Keratinocyte (primary cell): Measurements from ENCODE around the gene DENND2A. TPM values are rescaled to one million over a fixed set of nuclear protein-coding genes. Genes with fewer than 3 reads are reported as not detected.

ENCODE experiments used
- DNase-seq: peaks from one replicate; pipeline ENCODE4 v3.0.0-alpha.2; 2011; ENCODE audit warnings: low read depth, missing footprints, low spot score
- FAIRE-seq: peaks from 2 replicates; lab custom pipeline; 2011; peaks lifted over from hg19 to GRCh38; lab: Jason Lieb, UNC
- H2AFZ ChIP-seq: 2 replicates; pipeline ENCODE4 v1.6.0; 2012; ENCODE audit warnings: low read length, control low read depth, inconsistent platforms; ENCODE audit not compliant: control insufficient read depth
- H3K27ac ChIP-seq: 2 replicates; pipeline ENCODE4 v1.5.1; 2011; ENCODE audit warnings: low read length; ENCODE audit not compliant: control insufficient read depth, insufficient read depth
- H3K27me3 ChIP-seq: 3 replicates; pipeline ENCODE4 v1.6.0; 2011; ENCODE audit warnings: low read length; ENCODE audit not compliant: control insufficient read depth, insufficient read depth; ENCODE audit errors: extremely low read depth
- H3K36me3 ChIP-seq, 2 experiments: 2 replicates in 1 of 2; 3 replicates in 1 of 2; pipeline ENCODE4 v1.5.1; 2011; ENCODE audit warnings: low read length in 2 of 2, mild to moderate bottlenecking in 1 of 2; ENCODE audit not compliant: control insufficient read depth in 2 of 2, insufficient read depth in 2 of 2; ENCODE audit errors: extremely low read depth in 1 of 2
- H3K4me1 ChIP-seq: 3 replicates; pipeline ENCODE4 v1.5.1; 2011; ENCODE audit warnings: low read length; ENCODE audit not compliant: control insufficient read depth, insufficient read depth; ENCODE audit errors: extremely low read depth
- H3K4me2 ChIP-seq: 3 replicates; pipeline ENCODE4 v1.6.0; 2011; ENCODE audit warnings: low read depth, low read length; ENCODE audit not compliant: control insufficient read depth, insufficient read depth; ENCODE audit errors: extremely low read depth
- H3K4me3 ChIP-seq, 3 experiments: fragments of 200-600 bp in 1 of 3; sonication (generic) in 1 of 3; 2 replicates in 2 of 3; 3 replicates in 1 of 3; pipeline ENCODE4 v1.5.1; 2011 to 2016; ENCODE audit warnings: low read length in 3 of 3, mild to moderate bottlenecking in 3 of 3, control low read depth in 2 of 3, inconsistent platforms in 1 of 3, low read depth in 1 of 3, mixed read lengths in 1 of 3, mixed run types in 1 of 3, moderate library complexity in 1 of 3; ENCODE audit not compliant: control insufficient read depth in 2 of 3, insufficient read depth in 2 of 3; ENCODE audit errors: extremely low read depth in 1 of 3
- H3K79me2 ChIP-seq: 2 replicates; pipeline ENCODE4 v1.6.0; 2012; ENCODE audit warnings: low read length; ENCODE audit not compliant: control insufficient read depth, insufficient read depth
- H3K9ac ChIP-seq: 3 replicates; pipeline ENCODE4 v1.6.0; 2011; ENCODE audit warnings: low read length; ENCODE audit not compliant: control insufficient read depth, insufficient read depth; ENCODE audit errors: extremely low read depth
- H3K9me1 ChIP-seq: 3 replicates; pipeline ENCODE4 v1.6.0; 2011; ENCODE audit warnings: low read length; ENCODE audit not compliant: control insufficient read depth, insufficient read depth; ENCODE audit errors: extremely low read depth
- H3K9me3 ChIP-seq: 2 replicates; pipeline ENCODE4 v1.5.1; 2012; ENCODE audit warnings: low read depth, low read length; ENCODE audit not compliant: control insufficient read depth
- H4K20me1 ChIP-seq: 3 replicates; pipeline ENCODE4 v1.6.0; 2011; ENCODE audit warnings: low read length; ENCODE audit not compliant: control insufficient read depth, insufficient read depth; ENCODE audit errors: extremely low read depth
- EZH2 ChIP-seq: IDR thresholded peaks from one replicate; pipeline ENCODE4 v1.6.1; 2012; ENCODE audit warnings: inconsistent platforms, mild to moderate bottlenecking, low read length, moderate library complexity
- dilution Hi-C: fragments of 300-500 bp; cut with MboI; formaldehyde crosslinking; loops from one replicate; pipeline ENCODE4 v1.7.0; 2020; ENCODE audit warnings: low sequenced_read_pairs; ENCODE audit not compliant: extremely low pct_ligation_motif_present
- polyA plus RNA-seq, 5 experiments: library from polyadenylated mRNA; depleted of rRNA in 3 of 5; stranded (reverse) in 3 of 5; stranded (forward) in 1 of 5; unstranded in 1 of 5; fragments of >200 nt; gene quantifications; 1 replicate in 1 of 5; 2 replicates in 3 of 5; 3 replicates in 1 of 5; pipeline versions ENCODE4 v1.2.1 to v1.2.3, GENCODE V29; 2011 to 2012; ENCODE audit warnings: missing spikeins in 2 of 5, low read depth in 1 of 5, low replicate concordance in 1 of 5
- TF ChIP-seq, protein P1 (sequence below), 3 experiments: IDR thresholded peaks in 1 of 3; conservative IDR thresholded peaks in 1 of 3; optimal IDR thresholded peaks in 1 of 3; 2 replicates in 2 of 3; 3 replicates in 1 of 3; pipeline versions ENCODE3 to v1.5.1; 2011; ENCODE audit warnings: low read length in 3 of 3, mild to moderate bottlenecking in 3 of 3, moderate library complexity in 2 of 3, control low read depth in 1 of 3, inconsistent platforms in 1 of 3; ENCODE audit not compliant: insufficient read depth in 2 of 3; ENCODE audit errors: extremely low read depth in 1 of 3

The DENND2A gene
- polyA plus RNA-seq, 1 donor (not counting 4 experiments of a cell fraction or from before 2014, with no cell fraction given) = 1.8 TPM

DNA sequence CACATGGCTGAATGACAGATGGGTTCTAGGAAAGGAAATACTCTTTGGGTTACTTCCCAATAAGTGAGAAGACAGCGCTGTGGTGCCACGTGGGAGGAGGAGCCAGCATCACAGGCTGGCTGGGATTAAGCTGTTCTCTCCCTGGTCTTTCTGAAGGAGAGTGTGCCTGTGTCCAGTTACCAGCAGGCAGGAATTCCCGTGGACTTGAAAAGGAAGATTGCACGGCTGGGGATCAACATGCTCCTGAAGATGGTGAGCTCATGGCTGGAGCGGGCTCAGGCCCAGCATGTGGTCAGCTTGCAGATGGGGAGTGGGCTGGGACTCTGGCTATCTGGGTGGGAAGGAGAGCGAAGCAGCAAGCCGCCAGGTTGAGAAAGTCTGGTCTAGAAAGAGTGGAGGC is 40.3 kb upstream of the DENND2A start:
- Histone ChIP-seq H2AFZ (no peak overlapping the region), H3K27me3 (no peaks in the 10 kb centered on the region), H3K9me3 (no peaks in the 10 kb centered on the region), H3K9me1 (no peaks in the 10 kb centered on the region), H4K20me1 (no peaks in the 10 kb centered on the region), H3K79me2 (no peaks in the 10 kb centered on the region), H3K4me2 (no peak overlapping the region), H3K4me1 (no peaks in the 10 kb centered on the region), H3K36me3 (peaks cover 3 to 14% of the 10 kb centered on the region in 2 experiments), H3K27ac (no peak overlapping the region), H3K9ac (no peak overlapping the region), H3K4me3 (no peak overlapping the region)
- DNase-seq (no peak), FAIRE-seq (no peak)
- TF ChIP-seq, protein P1, sequence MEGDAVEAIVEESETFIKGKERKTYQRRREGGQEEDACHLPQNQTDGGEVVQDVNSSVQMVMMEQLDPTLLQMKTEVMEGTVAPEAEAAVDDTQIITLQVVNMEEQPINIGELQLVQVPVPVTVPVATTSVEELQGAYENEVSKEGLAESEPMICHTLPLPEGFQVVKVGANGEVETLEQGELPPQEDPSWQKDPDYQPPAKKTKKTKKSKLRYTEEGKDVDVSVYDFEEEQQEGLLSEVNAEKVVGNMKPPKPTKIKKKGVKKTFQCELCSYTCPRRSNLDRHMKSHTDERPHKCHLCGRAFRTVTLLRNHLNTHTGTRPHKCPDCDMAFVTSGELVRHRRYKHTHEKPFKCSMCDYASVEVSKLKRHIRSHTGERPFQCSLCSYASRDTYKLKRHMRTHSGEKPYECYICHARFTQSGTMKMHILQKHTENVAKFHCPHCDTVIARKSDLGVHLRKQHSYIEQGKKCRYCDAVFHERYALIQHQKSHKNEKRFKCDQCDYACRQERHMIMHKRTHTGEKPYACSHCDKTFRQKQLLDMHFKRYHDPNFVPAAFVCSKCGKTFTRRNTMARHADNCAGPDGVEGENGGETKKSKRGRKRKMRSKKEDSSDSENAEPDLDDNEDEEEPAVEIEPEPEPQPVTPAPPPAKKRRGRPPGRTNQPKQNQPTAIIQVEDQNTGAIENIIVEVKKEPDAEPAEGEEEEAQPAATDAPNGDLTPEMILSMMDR (optimal IDR thresholded peaks at IDR 0.05 in 1 of 3, IDR thresholded peaks at IDR 0.05 in 1 of 3, conservative IDR thresholded peaks at IDR 0.05 in 1 of 3; ENCODE audit: extremely low read depth in 1 of 3, insufficient read depth in 2 of 3, low read length in 3 of 3) = no peak
- TF ChIP-seq EZH2 = no peak
- dilution Hi-C loops = no loop called here

DNA sequence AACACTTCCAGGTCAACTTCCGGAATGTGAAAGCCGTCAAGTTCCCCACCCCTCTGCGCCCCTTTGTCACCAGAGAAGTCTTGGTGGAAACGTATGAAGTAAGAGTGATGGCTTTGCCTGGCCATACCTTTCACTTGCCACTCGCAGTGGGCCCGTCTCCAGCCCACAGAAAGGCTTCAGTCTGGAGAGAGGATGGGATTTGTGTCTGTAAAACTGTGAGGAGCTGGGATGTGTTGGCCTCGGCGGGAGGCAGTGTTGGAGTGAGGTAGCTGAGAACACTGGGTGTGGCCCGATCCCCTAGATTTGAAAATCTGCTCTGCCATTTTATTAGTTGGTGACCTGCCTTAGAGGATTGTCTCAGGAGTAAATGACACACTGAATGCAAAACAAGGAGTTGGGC is 38.6 kb upstream of the DENND2A start:
- Histone ChIP-seq H4K20me1 (no peaks in the 10 kb centered on the region), H3K27ac (no peak overlapping the region), H2AFZ (no peak overlapping the region), H3K79me2 (no peaks in the 10 kb centered on the region), H3K4me3 (no peak overlapping the region), H3K4me2 (no peak overlapping the region), H3K9me3 (no peaks in the 10 kb centered on the region), H3K4me1 (peaks cover 5% of the 10 kb centered on the region), H3K36me3 (peaks cover 3 to 14% of the 10 kb centered on the region in 2 experiments), H3K27me3 (no peaks in the 10 kb centered on the region), H3K9me1 (no peaks in the 10 kb centered on the region), H3K9ac (no peak overlapping the region)
- dilution Hi-C loops = no loop called here
- no peak for DNase-seq
- no peak for FAIRE-seq
- TF ChIP-seq, protein P1 (optimal IDR thresholded peaks at IDR 0.05 in 1 of 3, IDR thresholded peaks at IDR 0.05 in 1 of 3, conservative IDR thresholded peaks at IDR 0.05 in 1 of 3; ENCODE audit: extremely low read depth in 1 of 3, insufficient read depth in 2 of 3, low read length in 3 of 3) = no peak
- TF ChIP-seq EZH2 = no peak
